Inflammatory macrophage treated with lipopolysaccharide for 1 hour (primary cell): ENCODE results near the gene HARBI1.

Experiments used
- DNase-seq, 2 donors: peaks; one replicate each; pipeline ENCODE4 v3.0.0-alpha.2; 2020 to 2022

HARBI1 gene

GRCh38 chr11:46617134-46617971 is at the start of gene HARBI1, which contains the start of gene ATG13:
Gene HARBI1, minus strand, starts transcription at chr11:46617227. Its CDS starts 990 bp downstream, at chr11:46616237.
Gene ATG13, plus strand, starts transcription at chr11:46617553. Its CDS starts 26,739 bp downstream, at chr11:46644292.
- peak; percentile 89 for DNase-seq

DNA sequence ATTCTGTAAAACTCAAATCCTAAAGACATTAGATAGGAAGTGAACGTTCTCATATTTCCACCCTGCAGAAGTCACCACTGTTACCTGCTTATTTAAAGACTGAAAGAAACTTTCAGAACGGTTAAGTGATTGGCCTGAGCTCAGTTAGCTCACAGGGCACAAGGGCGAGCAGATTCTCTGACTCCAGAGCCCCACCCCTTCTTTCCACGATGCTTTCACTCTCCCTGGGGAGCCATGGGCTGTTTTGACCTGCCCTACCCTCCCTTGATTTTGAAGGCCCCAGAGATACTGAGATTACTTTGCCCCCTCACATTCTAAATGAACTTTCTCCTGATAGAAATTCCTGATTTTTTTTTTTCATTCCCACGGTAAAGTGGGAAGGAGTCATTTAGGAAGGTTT is 49.5 kb upstream of the HARBI1 start:
- no peak for DNase-seq

DNA sequence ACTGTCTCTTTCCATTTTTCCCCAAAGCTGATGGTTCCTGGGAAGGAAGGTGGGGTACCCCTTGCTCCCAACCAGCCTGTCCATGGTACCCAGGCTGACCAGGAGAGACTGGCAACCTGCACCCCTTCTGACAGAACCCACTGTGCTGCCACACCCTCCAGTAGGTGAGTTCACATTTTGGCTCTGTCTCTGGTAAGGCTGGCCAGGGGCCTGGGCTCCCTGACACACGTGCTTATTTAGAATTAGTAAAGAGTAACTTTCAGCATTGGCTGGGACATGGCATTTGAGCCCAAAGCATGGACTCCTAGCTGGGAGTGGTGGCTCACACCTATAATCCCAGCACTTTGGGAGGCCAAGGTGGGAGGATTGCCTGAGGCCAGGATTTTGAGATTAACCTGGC is 48.3 kb upstream of the HARBI1 start:
- DNase-seq: no peak

DNA sequence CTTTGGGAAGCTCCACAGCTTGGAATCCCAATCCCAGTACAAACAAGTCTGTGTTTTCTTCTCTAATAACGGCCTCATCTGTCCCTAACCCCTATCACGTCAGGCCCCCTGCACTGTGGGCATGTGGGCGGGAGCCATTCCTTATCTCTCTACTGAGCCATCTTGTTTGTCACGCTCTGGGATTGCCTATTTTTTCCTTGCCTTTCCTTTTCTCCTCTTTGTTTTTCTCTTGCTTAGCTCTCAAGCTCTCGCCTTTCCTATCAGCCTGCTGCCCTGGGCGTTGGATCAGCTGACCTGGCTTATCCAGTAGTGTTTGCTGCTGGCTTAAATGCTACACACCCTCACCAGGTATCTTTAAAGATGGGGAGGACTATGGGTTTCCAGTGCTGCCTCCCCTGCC is 47.6 kb upstream of the HARBI1 start:
- no peak for DNase-seq

- DNase-seq: no peak
These were observed 46.4 kb upstream of the HARBI1 start for GRCh38 chr11:46663277-46663940.

DNA sequence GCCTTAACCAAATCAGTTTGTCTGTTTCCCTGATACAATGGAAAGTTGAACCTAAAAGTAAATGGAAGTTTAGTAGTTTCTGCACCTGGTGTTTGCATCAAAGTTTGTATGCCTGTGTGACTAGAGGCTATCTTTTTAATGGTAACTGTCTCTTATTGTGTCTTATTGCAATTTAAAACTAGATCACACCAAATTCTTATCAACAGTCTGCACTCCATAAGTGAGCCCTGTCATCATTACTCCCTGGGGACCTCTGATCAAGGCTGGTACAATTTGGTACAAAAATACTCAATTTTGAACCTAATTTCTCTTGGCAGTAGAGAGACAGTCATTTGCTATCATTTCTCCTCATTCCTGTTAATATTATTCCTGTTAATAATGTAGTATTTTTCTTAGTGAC is 45.3 kb upstream of the HARBI1 start:
- no peak for DNase-seq

- no peak for DNase-seq
These were observed 44.8 kb upstream of the HARBI1 start for GRCh38 chr11:46661836-46662235.

GRCh38 chr11:46659908-46660307 is 42.9 kb upstream of the HARBI1 start:
- peak in 1 of 2 donors; percentile 7 for DNase-seq

DNA sequence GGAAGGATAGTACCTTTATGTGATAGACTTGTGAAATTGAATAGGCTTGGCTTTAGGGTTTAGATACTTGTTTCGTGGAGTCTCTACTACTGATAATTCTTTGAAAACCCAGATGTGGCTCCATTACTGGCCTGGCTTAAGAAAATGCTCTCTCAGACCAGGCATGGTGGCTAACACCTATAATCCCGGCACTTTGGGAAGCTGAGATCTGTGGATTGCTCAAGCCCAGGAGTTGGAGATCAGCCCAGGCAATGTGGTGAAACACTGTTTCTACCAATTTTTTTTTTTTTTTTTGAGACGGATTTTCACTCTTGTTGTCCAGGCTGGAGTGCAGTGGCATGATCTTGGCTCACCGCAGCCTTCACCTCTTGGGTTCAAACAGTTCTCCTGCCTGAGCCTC is 41.2 kb upstream of the HARBI1 start:
- no peak for DNase-seq

DNA sequence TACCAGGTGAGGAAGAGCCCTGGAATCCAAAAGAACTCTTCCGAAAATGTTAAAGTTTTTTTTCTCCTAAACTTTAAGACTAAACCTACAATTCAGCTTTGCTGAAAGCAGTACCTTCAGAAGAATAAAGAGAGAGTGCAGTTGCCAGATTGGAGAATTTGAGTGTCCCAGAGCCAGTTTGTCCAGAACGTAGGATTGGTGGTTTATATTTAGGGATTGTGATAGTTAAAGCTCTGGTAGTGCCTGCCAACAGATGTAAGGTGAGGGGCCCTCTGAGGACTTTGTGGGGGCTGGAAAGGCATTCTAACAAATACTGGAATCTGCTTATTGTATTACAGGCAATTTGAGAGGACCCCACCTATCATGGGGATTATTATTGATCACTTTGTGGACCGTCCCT is 40.2 kb upstream of the HARBI1 start:
- no peak for DNase-seq

DNA sequence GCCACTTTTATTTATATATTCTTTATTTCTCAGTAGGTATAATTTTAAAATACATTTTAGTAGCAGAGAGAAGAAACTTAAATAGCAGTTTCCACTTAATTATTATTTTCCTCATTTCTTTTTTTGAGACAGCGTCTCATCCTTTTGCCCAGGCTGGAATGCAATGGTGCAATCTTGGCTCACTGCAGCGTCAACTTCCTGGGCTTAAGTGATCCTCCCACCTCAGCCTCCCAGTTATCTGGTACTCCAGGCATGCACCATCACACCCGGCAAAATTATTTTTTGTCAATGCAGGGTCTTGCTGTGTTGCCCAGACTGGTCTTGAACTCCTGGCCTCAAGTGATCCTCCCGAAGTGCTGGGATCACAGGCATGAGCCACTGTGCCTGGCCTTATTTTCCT is 38.6 kb upstream of the HARBI1 start:
- DNase-seq: no peak

DNA sequence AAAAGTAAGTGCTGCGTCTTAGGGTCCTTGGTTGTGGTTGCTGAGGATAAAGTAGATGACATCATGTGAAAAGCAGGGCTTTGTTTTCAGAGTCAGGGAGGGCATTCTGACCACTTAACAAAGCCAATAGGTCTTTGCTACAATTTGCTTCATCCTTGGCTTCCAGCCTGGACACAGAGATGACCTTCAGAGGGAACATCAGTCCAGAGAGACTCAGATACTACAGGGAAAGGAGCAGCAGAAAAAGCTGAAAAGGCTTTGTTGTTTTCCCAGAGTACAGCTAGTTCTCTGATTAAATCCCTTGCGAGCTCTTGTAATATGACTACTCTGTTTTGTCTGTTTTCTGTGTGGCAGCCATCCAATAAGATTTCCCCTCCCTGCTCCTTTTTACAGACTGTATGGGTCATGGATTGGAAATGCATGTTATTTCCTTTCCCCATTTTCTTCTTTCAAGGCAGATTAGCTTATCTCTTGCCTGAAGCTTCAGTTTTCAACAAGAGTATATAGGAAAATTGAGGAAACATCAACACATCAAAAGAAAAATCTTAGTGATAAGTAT is 32.2 kb upstream of the HARBI1 start:
- DNase-seq: no peak

GRCh38 chr11:46643986-46644385 is 27.0 kb upstream of the HARBI1 start:
- DNase-seq: no peak

DNA sequence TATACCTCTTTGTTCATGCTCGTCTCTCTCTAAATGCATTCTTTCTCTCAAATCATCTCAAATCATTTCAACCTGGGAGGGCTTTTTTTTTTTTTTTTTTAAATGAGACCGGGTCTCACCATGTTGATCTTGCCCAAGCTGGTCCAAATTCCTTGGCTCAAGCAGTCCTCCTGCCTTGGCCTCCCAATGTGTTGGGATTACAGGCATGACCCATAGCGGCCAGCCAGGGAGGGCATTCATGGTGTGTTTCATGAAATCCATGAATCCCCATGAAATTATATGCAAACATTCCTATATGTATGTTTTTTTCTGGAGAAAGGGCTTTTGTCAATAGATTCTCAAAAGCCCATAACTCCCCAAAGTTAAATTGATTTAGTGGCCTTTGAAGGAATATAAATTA is 26.5 kb upstream of the HARBI1 start:
- no peak for DNase-seq

DNA sequence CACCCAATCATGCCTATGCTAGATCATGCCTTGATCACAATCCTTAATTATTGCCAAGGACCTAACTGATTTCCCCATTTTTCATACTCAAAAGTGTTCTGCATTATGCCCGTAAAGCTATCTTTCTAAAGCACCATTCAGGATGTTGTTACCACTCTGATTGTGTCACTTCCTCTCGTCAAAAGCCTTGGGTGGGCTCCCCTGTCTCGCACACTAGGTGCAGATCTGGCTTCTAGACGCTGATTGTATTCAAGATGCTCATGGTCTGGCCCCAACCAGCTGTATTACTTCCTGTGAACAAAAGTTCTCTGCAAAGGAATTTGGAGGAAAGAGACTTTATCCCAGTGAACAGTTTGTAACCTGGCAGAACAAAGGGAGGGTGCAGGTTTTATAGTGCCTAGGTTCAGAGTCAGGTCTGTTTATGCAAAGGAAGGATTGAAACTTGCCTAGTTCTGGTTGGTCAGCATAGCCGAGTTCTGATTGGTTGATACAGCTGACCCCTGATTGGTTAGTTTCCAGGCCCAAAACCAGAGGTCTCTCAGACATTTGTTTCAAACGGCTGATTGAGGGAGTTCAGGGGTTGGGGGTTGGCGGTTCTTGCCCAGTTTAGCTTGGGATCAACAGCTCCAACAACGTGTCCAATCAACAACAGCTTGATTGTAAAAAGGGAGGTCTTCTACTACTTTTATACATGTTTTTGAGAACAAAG is 25.8 kb upstream of the HARBI1 start:
- no peak for DNase-seq

DNA sequence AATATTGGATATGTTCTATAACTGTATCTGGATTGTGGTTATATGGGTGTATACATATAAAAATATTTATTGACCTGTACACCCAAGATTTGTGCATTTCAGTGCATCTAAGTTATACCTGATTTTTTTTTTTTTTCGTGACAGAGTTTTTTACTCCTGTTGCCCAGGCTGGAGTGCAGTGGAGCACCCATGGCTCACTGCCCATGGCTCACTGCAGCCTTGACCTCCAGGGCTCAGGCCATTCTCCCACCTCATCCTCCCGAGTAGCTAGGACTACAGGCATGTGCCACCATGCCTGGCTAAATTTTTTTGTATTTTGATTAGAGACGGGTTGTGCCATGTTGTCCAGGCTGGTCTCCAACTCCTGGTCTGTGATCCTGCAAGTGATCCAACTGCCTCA is 24.6 kb upstream of the HARBI1 start:
- no peak for DNase-seq

DNA sequence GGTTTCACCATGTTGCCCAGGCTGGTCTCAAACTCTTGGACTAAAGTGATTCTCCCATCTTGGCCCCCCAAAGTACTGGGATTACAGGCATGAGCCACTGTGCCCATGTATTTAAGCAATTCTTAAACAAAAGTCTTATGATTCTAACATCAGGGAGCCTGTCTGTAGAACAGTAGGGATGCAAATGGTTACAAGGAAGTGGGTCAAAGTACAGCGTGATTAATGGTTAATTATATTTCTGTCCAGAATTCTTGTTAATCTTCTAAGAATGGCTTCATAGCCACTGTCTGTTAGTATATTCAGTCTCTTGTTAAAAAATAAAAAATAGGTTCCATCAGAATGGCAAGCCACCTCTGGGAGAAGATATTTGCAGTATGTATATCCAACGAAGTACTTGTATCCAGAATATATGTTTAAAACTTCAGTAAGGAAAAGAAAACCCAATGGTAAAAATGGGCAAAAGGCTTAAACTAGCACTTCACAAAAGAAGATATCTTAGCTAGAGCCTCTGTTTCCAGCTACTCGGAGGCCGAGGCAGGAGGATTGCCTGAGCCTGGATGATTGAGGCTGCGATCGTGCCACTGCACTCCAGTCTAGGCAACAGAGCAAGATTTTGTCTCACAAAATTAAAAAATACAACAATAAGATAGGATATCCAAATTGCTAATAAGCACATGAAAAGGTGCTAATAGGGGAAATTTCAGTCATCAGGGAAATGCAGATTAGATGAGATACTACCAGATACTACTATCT is 23.2 kb upstream of the HARBI1 start:
- DNase-seq: no peak

DNA sequence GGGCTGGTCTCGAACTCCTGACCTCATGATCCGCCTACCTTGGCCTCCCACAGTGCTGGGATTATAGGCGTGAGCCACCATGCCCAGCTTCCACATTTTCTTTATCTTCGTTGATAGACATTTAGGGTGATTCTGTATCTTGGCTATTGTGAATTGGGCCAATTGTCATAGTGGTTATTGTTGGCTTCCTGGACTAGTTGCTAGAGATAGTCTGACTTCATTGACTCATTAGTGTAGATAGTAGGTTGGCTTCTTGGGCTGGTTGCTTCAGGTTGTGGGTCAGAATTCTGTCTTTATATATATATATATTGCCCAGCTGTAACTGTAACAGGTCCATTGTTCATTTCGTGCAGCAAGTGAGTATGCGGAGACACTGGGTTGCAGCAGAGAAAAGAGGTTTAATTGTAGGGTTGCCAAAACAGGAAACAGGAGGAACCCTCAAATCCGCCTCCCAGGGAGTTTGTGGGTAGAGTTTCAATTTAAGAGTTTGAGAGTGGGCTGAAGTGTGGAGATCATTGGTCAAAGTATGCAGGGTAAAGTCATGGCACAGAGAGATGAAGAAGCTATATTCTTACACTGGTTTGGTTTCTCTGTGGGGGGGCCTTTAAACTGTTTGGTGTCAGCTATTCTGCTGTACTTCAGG is 22.3 kb upstream of the HARBI1 start:
- DNase-seq: peak; percentile 4 to 27

DNA sequence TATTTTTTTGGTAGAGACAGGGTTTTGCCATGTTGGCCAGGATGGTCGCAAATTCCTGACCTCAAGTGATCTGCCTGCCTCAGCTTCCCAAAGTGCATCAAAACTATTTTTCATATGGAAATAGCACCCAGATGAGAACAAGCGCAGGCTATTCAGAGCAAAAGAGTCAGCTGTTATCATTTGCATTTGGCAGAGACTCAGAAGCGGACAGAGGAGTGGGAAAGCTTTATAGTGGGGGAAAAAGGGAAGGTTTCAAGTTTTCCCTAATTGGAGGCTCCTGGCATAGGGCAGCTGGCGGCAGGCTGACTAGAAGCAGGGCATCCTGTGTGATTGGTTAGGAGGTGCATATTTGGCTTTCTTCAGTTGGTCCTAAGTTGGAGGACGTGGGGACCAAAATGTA is 20.5 kb upstream of the HARBI1 start:
- DNase-seq: no peak

DNA sequence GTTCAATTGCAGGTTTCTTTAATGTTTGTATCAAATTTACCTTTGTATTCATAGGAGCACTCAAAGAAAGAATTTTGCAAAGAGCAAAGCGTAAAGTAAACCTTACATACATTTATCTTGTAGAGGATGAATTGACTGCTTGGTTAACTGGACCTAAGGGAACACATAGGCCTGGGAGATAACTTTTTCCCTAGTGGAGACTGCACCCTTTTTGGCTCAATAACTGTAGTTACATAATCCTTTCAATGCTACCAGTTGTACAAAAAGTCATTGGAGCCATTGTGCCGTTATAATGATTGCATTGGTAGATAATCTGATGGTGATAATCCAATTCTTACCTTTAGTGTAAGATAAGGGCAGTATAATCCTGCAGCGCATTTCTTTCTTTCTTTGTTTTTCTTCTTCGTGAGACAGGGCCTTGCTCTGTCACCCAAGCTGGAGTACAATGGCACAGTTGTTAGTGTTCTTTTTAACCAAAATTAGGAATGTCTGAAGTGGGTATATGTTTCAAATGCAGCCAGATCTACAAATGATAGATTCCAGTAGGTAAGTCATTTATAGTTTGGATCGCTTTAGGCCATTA is 18.6 kb upstream of the HARBI1 start:
- no peak for DNase-seq
